GM04503 (cell line): ENCODE measurements around the gene GSTA4.
"Not testable (repeated sequence)": the region's sequence is repeated elsewhere in the genome, so short reads cannot be mapped to it uniquely, and the experiment has no call there.

Experiments used
- DNase-seq: peaks from one replicate; pipeline ENCODE4 v3.0.0-alpha.2; 2012; ENCODE audit warnings: low read depth

GSTA4 gene

DNA sequence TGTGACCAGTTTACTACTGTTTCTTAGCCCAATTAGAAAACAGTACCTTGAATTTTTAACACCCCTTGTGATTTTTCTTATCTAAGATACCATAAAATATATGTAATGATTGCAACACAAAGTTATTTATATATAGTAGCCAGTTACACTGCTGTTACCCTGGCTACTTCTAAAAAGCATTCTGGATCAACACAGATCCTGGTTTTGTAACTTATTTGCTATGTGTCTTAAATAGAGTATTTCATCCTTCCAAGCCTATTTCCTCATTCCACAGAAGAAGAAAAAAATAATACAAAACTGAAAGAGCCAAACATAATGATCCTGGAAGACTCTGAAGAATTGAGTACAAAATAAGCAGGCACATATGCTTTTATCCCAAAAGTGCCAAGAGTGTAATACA lies 19.0 kb upstream of the GSTA4 start:
- DNase-seq: peak; percentile 72

DNA sequence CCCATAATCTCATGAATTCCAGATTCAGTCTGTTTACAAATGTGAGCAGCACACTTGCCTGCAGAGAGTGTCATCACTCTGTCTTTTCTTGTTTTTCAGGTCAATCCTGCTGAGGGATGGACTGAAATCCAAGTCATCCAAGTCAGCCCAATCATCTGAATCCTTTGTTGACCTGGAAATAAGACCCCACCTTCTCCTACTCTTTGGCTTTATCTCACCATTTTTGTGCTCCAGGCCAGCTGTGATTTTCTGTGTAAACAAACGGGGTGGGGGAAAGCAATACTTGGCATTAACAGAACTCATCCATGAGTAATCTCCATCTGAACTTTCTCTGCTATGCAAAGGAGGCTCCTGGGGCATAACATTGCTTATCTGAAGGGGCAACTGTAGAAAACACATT lies 16.9 kb upstream of the GSTA4 start:
- no peak for DNase-seq

DNA sequence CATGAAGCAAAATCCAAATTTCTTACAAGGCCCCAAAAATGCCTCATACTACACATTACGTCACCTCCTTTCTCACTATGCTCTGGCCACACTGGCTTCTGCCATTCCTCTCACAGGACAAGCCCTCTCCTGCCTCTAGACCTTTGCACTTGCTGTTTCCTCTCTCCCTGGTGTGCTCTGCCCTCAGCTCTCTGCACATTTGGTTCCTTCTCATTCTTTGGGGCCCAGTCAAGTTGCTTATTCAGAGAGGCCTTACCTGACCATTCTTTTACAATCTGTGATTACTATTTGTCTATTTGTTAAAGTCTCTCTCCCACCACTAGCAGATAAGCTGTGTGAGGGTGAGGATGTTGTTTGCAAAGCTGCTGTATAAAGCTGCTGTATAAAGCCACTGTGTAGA lies 15.4 kb upstream of the GSTA4 start:
- no peak for DNase-seq

DNA sequence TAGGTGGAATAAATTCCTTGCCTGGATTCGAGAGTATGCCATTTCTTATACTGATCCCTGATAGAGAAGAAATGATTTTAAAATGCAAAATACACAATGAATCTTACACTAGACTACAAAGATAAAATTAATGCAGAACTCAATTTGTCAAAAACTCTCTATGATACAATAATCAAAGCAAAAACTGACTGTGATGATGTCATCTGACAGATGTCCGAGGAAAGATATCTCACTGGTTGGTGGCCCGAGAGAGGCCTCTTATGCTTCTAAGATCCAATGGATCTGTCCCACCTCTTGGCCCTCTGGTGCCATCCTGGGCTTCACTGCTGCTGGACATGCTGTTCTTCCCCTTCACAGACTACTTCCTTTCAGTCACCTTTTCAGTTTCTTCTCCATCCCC lies 14.4 kb upstream of the GSTA4 start:
- no peak for DNase-seq

DNA sequence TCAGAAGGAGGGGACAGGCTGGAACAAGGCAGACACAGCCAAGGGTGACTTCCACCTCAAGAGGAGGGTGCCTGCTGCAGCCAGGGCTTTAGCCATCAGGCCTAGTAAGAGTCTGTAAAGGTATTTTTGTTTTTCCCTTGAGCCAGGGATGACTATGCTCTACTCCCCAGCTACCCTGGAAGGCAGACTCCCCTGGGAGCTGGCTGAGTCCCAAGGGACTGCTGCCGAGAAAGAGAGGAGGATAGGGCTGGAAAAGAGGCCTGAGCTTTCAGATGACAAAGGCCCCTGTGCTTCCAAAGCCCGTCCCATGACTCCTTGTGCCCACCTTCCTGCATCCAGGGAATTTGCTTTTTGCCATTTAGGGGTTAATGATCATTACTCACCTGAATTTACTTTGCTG lies 14.0 kb upstream of the GSTA4 start:
- no peak for DNase-seq

DNA sequence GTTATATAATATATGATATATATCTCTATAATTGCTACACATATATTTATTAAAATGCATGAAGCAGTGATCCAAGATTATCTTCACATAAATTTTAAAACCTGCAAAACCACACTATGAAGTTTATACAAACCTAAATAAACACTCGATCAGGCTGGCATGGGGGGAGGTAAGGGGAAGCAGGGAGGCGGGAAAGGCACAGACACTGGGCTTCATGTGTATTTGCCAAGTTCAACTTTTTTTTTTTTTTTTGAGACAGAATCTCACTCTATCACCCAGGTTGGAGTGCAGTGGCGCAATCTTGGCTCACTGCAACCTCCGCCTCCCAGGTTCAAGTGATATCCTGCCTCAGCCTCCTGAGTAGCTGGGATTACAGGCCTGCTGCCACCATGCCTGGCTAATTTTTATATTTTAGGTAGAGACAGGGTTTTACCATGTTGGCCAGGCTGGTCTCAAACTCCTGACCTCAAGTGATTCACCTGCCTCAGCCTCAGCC lies 13.2 kb upstream of the GSTA4 start:
- not testable (repeated sequence) for DNase-seq

DNA sequence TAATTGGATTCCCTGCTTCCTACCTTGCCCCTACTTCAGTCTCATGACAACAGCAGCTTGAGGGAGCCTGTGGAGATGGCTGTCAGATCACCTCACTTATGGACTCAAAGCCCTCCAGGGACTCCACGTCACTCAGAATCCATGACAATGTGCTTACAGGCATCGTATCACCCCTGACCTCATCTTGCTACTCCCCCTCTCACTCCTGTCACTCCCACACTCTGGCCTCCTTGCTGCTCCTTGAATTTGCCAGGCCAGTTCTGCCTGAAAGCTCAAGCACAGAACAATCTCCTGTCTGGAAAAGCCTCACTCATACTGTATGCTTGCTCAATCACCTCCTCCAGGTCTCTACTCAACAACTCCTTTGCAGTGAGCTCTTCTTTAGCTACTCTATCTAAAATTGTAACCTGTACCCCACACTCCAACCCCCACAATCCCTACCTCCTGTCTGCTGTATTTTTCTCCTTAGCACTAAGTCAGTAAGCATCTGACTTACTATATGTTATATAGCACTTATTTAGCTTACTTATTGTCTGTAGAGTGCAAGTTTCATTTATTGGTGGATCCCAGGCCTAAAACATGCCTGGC lies 10.7 kb upstream of the GSTA4 start:
- no peak for DNase-seq

DNA sequence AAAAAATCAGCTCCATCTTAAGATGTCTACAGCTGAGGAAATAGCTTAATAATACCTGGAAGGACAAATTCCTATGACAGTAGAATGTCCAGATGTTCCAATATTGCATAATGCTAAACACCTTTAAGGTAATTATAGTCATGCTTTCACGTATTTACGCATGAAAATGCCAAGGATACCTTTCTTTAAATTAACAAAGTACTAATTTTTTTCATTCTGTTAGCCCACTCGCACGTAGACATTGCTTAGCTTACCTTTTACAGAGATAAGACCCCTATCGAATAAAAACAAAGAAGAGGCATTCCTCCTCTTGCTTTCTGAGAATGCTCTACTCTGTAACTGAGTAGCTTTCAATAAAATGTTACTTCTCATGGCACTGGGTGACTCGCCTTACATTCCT lies 4.4 kb upstream of the GSTA4 start:
- DNase-seq: no peak

DNA sequence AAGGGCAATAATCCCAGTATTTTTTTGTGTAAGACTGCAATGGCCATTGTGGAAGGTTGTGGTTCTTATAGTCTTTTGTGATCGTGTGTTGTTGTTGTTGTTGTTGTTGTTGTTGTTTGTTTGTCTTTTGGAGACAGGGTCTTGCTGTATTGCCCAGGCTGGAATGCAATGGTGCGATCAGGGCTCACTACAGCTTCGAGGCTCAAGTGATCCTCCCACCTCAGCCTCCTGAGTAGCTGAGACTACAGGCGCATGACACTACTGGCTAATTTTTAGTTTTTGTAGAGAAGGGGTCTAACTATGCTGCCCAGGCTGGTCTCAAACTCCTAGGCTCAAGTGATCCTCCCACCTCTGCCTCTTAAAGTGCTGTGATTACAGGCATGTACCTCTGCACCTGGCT lies 3.5 kb upstream of the GSTA4 start:
- no peak for DNase-seq

DNA sequence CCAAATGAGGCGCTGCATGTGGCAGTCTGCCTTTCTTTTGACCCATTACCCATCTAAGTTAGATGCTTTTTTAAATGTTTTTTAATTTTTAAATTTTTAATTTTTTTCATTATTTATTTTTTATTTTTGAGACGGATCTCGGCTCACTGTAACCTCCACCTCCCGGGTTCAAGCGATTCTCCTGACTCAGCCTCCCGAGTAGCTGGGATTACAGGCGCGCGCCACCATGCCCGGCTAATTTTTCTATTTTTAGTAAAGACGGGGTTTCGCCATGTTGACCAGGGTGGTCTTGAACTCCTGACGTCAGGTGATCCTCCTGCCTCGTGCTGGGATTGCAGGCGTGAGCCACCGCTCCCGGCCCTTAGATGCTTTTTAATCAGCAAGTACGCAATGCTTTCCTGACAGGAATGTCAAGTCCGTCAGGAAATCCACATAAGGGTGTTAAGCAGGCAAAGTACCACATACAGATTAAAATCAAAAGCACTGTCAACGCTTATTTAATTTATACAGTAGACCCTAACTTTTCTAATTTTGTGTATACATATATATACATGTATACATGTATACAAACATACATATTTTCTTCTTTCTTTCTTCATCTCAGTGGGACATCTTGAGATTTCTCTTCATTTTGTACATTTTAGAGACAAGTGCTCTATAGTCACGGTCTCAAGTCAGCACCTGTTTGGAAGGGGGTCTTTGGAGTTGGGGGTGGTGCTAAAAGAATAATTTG lies 995 bp upstream of the GSTA4 start:
- peak; percentile 68 for DNase-seq

DNA sequence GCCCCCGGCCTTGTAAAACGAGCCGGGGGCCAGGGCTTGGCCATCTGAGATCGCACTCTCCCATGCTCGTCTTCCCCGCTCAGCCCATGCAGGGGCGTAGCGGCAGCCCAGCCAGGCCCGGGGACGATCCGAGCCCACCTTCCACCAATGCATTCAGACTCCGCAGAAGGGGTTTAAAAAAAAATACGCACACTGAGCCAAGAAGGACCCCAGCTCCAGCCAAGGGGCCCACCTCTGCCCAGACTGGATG lies 320 bp downstream of the GSTA4 start:
- DNase-seq: no peak

DNA sequence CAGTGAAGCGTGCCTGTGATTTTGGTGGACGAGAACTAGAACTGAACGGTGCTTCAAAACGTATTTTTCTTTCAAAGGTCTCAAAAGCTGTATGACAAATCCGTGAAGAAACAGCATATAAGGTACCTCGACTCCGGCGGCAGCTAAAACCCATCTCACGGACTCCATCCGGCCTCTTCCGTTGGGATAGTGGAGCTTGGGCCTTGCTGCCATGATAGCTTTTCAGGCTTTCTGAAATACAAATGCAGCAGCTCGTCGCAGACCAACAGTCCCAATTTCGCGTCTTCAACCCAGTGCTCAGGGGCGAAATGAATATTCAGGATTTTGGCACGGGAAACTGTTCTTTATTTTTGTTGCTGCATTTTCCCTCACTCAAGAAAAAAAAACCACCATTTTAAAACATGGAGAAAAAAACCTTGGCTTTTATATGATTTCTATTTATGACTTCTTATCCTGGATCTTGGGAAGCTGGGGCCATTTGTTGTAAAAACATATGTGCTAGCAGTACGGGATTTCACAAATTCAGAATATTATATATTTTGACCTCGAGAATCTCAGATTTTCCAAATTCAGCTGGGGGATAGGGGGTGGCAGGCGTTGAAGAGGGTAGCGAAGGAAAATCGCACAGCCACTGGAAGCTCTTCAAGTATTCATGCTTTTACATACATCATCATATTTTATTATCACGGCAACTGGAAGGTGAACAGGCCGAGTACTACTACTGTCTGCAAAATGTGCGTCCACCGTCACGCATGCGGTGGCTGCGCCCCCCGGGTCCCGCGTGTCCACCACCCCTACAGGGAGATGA lies 849 bp downstream of the GSTA4 start:
- no peak for DNase-seq

DNA sequence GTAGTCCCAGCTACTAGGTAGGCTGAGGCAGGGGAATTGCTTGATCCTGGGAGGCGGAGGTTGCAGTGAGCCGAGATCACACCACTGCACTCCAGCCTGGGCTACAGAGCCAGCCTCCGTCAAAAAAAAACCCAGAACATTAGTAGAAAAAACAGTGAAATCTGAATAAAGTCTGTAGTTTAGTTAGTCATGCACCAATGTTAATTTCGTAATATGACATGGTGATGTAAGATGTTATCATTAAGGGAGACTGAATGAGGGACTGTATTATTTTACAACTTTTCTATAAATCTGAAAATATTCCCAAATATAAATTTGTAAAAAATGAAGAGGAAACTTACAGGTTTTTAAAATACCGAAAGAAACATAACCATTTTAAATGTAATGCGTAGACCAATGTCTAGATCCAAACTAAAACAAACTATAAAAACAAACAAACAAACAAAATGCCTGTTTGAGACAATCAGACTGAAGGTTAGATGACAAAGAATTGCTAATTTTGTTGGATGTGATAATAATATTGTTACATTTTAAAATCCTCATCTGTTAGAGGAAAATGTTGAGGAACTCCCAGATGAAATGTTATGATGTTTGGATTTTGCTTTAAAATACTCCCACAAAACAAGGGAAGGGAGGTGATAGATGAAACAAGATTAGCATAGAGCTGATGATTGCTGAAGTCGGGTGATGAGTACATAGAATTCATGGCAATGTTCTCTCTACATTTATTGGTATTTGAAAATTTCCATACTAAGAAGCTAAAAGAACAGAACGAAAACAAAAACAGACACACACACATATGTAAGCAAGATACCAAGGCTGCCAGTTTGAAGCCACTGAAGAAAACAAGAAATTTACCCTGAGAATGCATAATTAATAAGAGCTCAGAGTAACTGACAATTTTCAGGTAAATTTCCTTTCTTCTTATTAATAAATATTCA lies 1.8 kb downstream of the GSTA4 start:
- DNase-seq: no peak

DNA sequence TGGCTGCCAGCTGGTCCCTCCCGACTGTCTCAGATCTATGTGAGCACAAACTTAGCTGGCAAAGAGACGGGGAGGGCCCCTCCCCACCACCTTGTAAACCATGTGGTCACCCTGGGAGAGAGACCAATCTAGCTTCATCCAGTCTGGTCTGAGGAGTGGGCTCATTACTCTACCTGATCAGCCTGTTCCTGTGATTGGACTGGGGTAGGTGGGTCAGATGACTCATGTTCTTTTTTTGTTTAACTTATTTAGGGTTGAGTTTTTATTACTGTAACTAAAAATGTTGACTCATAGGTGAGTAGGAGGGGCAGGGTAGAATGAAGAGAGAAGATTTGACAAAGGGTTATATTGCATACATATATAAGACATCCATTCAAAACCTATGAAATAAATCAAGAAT lies 4.7 kb downstream of the GSTA4 start:
- DNase-seq: no peak

DNA sequence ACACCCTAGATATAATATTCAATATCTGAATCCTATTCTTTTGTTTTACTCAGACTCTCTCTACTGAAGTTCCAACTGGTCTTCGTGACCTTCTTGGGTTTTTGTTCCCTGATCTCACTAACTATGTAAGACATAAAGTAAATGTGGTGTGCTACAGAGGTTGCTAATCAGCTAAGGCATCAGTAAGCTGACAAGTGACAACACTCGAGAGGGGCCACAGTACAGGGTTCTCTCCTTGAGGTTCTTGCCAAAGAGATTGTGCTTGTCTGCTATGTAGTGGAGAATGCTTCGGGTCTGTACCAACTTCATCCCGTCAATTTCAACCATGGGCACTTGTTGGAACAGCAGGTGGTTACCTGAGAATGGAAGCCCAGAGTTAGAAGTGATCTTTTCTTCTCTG lies 9.9 kb downstream of the GSTA4 start:
- DNase-seq: no peak

DNA sequence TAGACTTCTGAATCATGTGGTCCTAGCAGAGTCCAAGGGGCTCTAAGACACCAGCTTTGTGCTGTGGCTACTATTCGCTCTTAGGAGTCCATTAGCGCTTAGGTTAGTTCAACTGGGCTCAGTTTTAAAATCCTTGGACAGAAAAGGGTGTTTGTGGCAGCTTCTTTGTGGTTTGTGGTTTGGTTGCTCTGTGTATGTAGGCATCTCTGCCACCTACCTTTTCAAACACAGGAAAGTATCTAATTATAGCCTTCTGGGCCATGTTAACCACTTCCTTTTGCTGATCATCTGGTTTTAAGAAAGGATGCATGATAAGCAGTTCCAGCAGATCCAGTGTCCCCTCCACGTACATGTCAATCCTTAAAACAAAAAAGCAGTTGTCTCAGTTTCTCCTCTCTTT lies 10.8 kb downstream of the GSTA4 start:
- DNase-seq: no peak

DNA sequence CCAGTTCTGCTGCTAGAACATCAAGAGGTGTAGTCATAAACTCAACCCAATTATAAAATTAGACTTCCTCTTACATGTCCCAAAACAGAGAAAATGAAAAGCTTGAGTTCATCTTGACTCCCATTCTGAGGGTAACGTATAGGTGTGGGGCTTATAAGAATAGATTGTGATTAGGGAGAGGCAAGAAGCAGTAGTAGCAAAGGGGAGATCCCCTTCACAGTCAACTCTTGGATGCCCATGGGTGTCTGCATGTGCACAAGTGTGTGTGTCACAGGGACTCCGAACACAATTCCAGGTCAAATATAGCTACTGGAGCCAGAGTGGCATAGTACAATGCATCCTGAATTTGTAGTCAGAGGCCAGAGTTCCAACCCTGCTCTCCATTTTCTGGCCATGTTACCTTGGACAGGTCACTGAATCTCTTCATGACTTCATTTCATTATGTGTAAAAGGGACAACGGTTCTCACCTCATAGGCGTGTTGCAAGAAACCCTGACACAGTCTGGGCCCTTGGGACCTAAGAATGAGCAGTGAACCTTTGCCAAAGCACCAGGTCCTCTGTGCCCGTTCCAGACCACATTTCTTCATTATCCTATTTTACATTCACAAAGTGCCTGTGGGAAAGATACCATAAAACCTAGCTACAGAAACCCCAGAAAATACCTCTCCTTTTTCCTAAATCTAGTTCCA lies 11.8 kb downstream of the GSTA4 start:
- no peak for DNase-seq

DNA sequence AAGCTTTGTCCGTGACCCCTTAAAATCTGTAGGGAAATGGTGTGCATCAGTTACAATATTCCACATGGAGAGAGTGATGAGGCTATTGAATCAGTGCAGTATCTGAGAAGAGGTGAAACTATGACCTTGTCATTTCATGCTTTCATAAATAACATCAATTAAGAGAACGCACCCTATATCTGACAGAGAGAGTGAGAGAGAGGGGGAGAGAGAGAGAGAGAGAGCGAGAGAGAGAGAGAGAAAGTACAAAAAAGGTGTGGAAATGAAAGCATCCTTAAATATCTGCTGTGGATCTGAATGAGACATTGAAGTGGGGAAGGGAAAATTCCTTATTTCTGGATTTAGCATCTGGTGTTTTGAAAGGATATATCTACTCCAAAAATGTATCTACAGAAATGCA lies 12.4 kb downstream of the GSTA4 start:
- DNase-seq: no peak

DNA sequence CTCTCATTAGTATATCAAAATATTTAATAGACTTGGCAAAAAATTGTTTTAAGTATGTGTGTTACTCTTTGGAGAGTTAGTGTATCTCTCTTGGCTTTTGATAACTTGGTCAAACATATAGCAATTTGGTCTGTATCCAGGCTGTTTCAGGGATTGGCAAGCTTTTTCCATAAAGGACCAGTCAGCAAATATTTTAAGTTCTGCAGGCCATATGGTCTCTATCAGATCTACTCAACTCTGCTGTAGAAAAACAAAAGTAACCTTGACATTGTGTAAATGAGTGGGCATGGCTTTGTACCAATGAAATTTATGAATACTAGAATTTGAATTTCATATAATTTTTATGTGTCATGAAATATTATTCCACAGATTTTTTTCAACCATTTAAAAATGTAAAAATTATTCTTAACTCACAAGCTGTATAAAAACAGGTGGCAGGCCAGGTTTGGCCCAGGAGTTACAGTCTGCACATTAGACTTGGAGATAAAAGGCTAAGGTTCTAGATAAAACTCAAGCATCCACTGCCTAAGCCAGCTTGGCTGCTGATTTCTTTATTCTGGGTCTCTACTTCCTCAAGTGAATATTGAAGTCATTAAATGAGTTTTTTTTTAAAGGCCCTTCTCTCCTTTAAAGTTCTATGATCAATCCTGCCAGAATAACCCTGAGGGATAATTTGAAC lies 13.7 kb downstream of the GSTA4 start:
- no peak for DNase-seq

DNA sequence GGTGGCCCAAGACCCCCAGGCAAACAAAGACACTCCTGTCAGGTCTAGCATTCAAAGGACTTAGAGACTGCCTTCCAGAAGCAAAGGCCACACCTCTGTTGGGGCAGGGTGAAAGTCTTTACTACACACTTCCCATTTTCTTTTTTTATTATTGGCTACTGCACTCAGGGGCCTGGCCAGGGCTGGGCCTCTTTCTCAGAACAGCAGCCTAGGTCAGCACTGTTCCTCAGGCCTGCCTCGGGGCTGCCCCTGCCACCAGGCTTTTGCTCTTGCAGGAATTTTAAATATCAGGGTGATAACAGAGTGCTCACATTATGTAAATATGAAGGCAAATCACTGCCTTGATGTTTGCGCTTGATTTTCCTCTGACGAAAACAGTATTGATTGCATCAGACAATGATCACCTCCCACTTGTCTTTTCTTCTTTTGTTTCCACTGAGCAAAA lies 18.5 kb downstream of the GSTA4 start:
- no peak for DNase-seq

DNA sequence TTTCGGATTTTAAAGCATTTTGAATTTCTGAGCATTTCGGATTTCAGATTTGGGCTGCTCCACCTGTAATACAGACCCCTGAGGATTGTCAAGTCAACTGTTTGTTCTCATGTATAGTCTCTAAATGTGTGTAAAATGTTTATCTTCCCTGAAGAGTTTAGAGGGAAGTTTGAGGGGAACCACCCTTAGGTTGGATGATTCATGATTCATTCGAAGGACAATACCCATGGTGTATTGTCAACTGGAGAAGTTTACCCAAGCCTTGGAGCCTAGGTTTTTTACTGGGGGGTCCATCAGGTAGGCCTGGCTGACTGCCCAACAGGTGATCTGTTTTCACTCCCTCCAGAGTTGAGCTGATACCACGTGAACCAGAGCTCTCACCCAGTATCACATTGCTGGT lies 18.9 kb downstream of the GSTA4 start:
- DNase-seq: no peak
